Measurements from ENCODE around the gene PTPRM. TPM values are rescaled to one million over a fixed set of nuclear protein-coding genes. Genes with fewer than 3 reads are reported as not detected.

The PTPRM gene
- polyA plus RNA-seq, 1 donor (not counting 4 experiments of a cell fraction or from before 2014, with no cell fraction given): 54.5 TPM

DNA sequence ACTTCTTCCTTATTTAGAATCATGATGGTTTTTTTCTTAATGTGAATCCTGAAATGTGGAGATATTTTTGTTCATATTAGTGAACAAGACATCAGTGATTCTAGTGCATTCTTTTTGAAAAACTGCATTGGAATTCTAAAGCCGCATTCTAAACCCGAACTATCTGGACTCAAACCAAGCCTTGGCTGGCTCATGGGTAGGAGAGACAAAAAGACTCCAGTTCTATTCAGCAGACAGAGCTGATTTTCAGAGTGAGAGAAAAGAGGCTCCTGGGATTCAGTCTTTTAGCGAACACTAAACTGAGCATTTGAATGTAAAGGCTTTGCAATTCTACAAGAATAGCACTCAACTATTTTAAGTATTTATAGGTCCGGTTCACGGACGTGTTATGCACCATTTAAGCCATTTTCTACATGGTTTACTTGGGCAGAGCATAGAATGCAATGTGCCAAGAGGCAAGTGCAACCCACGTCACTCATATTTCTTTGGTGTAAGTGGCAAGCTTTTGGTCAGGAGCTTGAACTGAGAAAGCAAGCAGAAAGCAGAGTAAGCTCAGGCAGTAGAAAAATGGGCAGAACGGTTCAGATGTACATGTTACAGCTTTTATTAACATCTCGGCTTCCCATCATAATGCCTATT lies 814.8 kb downstream of the PTPRM start:
- Histone ChIP-seq H3K4me2 (ENCODE audit: control insufficient read depth, extremely low read depth, insufficient read depth, low read depth, low read length) (no peak overlapping the region), H3K9me3 (ENCODE audit: control insufficient read depth, low read depth, low read length) (no peaks in the 10 kb centered on the region)

DNA sequence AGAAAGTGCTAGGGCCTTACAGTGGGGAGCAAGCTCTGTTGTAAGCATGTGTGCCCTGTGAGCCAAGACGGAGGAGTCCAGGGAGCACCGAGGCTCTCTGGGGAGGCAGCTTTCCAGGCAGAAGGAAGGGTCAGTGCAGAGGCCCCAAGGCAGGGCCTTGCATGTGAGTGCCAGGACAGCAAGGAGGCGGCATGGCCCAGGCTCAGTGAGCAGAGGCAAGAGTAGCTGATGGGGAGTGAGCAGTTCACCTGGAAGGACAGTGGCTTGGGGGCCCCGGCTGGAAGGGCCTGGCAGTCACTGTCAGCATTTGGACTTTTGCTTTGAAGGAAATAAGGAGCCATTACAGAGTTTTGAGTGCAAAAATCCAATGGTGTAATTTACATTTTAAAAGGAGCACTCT lies 818.3 kb downstream of the PTPRM start:
- Histone ChIP-seq H3K36me3 (ENCODE audit: control insufficient read depth in 2 of 2, extremely low read depth in 1 of 2, insufficient read depth in 2 of 2, low read length in 2 of 2) (peaks cover 3% of the 10 kb centered on the region in 2 experiments), H3K4me1 (ENCODE audit: control insufficient read depth, extremely low read depth, insufficient read depth, low read length) (no peaks in the 10 kb centered on the region), H2AFZ (ENCODE audit: control insufficient read depth, low read length) (no peak overlapping the region), H3K27me3 (ENCODE audit: control insufficient read depth, extremely low read depth, insufficient read depth, low read length) (no peaks in the 10 kb centered on the region), H3K27ac (ENCODE audit: control insufficient read depth, insufficient read depth, low read length) (no peak overlapping the region), H3K9ac (ENCODE audit: control insufficient read depth, extremely low read depth, insufficient read depth, low read length) (no peak overlapping the region), H3K9me3 (ENCODE audit: control insufficient read depth, low read depth, low read length) (no peaks in the 10 kb centered on the region), H3K9me1 (ENCODE audit: control insufficient read depth, extremely low read depth, insufficient read depth, low read length) (no peaks in the 10 kb centered on the region), H3K4me3 (ENCODE audit: control insufficient read depth in 2 of 3, extremely low read depth in 1 of 3, insufficient read depth in 2 of 3, low read depth in 1 of 3, low read length in 3 of 3) (no peak overlapping the region), H3K79me2 (ENCODE audit: control insufficient read depth, insufficient read depth, low read length) (no peaks in the 10 kb centered on the region), H4K20me1 (ENCODE audit: control insufficient read depth, extremely low read depth, insufficient read depth, low read length) (no peaks in the 10 kb centered on the region), H3K4me2 (ENCODE audit: control insufficient read depth, extremely low read depth, insufficient read depth, low read depth, low read length) (no peak overlapping the region)
- dilution Hi-C loops (cut with MboI; ENCODE audit: extremely low pct_ligation_motif_present, low sequenced_read_pairs): no loop called here
- DNase-seq (ENCODE audit: low read depth, low spot score): no peak
- TF ChIP-seq EZH2 (IDR thresholded peaks at IDR 0.05; ENCODE audit: low read length) (no peak), CTCF (optimal IDR thresholded peaks at IDR 0.05 in 1 of 3, IDR thresholded peaks at IDR 0.05 in 1 of 3, conservative IDR thresholded peaks at IDR 0.05 in 1 of 3; ENCODE audit: extremely low read depth in 1 of 3, insufficient read depth in 2 of 3, low read length in 3 of 3) (no peak)
- FAIRE-seq: no peak

More for the DNA sequence above, 814.8 kb downstream of the PTPRM start:
- no peak for FAIRE-seq
- dilution Hi-C loops (cut with MboI; ENCODE audit: extremely low pct_ligation_motif_present, low sequenced_read_pairs): no loop called here
- Histone ChIP-seq H3K4me1 (ENCODE audit: control insufficient read depth, extremely low read depth, insufficient read depth, low read length) (no peaks in the 10 kb centered on the region), H4K20me1 (ENCODE audit: control insufficient read depth, extremely low read depth, insufficient read depth, low read length) (no peaks in the 10 kb centered on the region), H3K4me3 (ENCODE audit: control insufficient read depth in 2 of 3, extremely low read depth in 1 of 3, insufficient read depth in 2 of 3, low read depth in 1 of 3, low read length in 3 of 3) (no peak overlapping the region), H3K27ac (ENCODE audit: control insufficient read depth, insufficient read depth, low read length) (no peak overlapping the region), H3K36me3 (ENCODE audit: control insufficient read depth in 2 of 2, extremely low read depth in 1 of 2, insufficient read depth in 2 of 2, low read length in 2 of 2) (peaks cover 1 to 3% of the 10 kb centered on the region in 2 experiments), H3K27me3 (ENCODE audit: control insufficient read depth, extremely low read depth, insufficient read depth, low read length) (no peaks in the 10 kb centered on the region), H3K9me1 (ENCODE audit: control insufficient read depth, extremely low read depth, insufficient read depth, low read length) (no peaks in the 10 kb centered on the region), H3K79me2 (ENCODE audit: control insufficient read depth, insufficient read depth, low read length) (no peaks in the 10 kb centered on the region), H3K9ac (ENCODE audit: control insufficient read depth, extremely low read depth, insufficient read depth, low read length) (no peak overlapping the region), H2AFZ (ENCODE audit: control insufficient read depth, low read length) (no peak overlapping the region)
- no peak for TF ChIP-seq EZH2 (IDR thresholded peaks at IDR 0.05; ENCODE audit: low read length)
- TF ChIP-seq CTCF (optimal IDR thresholded peaks at IDR 0.05 in 1 of 3, IDR thresholded peaks at IDR 0.05 in 1 of 3, conservative IDR thresholded peaks at IDR 0.05 in 1 of 3; ENCODE audit: extremely low read depth in 1 of 3, insufficient read depth in 2 of 3, low read length in 3 of 3): no peak
- DNase-seq (ENCODE audit: low read depth, low spot score): no peak
